IPS-NIHi7 (cell line): Measurements from ENCODE around the gene RPS14.
"Not testable (repeated sequence)": the region's sequence is repeated elsewhere in the genome, so short reads cannot be mapped to it uniquely, and the experiment has no call there.

ENCODE experiments used
- DNase-seq: peaks from one replicate; pipeline ENCODE4 v3.0.0; 2012; ENCODE audit warnings: mixed read lengths; ENCODE audit errors: extremely low spot score

Gene RPS14

GRCh38 chr5:150444770-150445169 is 4.8 kb downstream of the RPS14 start:
- DNase-seq = no peak

DNA sequence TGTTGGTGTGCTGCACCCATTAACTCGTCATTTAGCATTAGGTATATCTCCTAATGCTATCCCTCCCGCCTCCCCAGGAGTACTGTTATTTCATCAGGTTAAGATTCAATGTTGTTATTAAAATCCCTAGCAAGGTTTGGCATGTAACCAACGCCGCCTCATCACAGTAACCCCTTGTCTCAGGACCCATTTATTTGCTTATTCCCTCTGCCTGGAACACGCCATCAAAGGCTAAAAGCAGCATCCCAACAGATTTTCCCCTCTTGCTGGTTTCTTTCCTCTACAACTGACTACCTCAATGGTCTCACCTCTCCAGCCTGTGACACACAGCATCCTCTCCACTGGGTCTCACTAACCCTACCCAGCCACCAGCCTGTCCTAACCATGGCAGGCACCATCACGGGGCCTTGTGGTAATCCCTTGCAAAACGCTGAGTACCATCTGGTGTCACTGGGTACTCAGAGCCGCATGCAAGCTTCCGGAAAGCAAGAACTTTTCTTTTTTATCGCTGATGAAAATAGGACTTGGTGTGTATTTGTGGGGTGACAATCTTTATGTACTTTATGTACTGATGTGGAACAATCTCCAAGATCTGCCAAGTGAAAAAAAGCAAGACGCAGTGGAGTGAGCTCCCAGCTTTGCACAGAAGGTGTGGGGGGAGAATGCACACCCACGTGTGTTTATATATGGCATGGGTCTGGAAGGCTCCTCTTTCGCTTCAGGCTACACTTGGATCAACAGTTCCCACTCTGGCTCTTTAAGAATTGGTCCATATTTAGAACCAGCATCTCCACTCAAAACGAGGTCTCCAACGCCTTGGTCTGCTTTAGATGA is 6.1 kb downstream of the RPS14 start:
- DNase-seq = no peak

- DNase-seq = no peak
Measured at GRCh38 chr5:150442699-150443080, 6.8 kb downstream of the RPS14 start.

DNA sequence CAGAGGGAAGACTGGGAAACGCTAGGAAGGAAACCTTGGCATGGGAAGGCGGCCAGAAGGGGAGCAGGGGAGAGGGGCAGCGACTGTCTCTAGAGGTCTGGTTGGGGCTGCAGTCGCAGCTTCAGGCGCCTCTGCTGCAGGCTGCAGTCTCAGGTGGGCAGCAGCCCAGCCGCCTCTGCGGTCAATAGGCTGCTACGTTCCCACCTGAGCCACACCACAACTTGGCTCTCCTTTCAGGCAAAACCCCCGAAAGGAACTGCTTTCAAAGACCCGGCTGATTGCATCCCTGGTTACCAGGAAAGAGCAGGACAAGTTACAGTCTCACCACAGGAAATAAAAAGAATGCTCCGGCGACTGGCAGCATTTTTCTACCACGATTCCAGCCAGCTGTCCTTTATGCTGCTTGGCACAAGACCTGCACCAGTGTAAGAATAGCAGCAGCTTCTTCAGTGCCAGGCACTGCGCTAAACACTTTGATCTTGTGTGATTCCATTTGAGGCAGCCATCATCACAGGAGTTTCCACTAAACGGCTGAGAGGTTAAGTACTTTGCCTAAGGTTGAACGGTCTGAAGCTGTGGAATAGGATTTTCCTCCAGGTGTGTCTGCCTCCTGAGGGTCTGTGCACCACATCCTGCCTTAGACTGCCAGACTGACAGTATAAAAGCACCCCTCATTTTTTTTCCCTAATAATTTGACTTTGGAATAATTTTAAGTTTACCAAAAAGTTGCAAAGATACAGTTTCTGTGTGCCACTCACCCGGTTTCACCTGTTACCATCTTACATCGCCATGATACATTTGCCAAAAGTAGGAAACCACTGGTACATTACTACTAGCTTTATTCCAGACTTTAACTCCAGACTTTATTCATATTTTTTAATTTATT is 7.5 kb downstream of the RPS14 start:
- no peak for DNase-seq

- DNase-seq = no peak
Measured at GRCh38 chr5:150440948-150441812, 8.4 kb downstream of the RPS14 start.

GRCh38 chr5:150438873-150439546 is 10.5 kb downstream of the RPS14 start:
- DNase-seq = peak; percentile 79

- peak; percentile 94 for DNase-seq
Measured at GRCh38 chr5:150436141-150436680, 13.3 kb downstream of the RPS14 start.

DNA sequence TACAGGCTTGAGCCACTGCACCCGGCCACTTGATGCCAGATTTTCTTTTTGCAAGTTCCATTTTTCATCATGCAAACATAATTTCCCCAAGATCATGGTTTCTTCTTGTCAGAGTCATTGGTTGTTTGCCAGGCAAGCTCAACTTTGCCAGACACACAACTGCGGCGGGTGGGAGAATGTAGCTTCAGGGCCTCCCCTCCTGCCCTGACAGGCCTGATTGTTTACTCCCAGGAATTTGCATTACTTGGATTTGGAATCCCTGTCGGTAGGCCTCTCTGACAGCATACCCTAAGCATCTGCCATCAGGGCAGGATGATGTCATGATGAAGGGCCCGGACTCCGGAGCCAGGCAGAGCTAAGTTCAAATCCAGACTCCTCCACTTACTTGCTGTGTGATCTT is 15.1 kb downstream of the RPS14 start:
- DNase-seq = peak; percentile 49

- no peak for DNase-seq
Measured at GRCh38 chr5:150431574-150431973, 18.0 kb downstream of the RPS14 start.

GRCh38 chr5:150431048-150431447 is 18.5 kb downstream of the RPS14 start:
- DNase-seq = no peak

DNA sequence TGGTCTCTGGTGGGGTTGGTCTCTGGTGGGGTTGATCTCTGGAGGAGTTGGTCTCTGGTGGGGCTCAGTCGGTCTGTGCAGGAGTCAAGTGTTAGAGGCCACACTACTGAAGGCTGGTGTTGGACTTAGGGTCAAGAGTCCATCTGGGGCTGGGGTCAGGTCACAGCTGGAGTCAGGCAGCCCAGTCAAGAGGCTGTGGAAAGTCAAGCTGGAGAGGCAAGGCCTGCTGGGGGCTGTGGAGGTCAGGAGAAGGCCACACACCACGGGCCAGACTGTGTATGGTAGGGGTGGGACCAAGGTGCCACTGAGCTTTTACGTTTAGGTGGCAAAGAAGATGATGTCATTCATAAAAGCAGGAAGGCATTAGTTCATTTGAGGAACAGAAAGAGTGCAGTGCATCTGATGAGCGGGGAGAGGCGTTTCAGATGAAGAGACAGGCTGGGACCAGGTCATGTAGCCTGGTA is 20.1 kb downstream of the RPS14 start:
- DNase-seq = no peak

DNA sequence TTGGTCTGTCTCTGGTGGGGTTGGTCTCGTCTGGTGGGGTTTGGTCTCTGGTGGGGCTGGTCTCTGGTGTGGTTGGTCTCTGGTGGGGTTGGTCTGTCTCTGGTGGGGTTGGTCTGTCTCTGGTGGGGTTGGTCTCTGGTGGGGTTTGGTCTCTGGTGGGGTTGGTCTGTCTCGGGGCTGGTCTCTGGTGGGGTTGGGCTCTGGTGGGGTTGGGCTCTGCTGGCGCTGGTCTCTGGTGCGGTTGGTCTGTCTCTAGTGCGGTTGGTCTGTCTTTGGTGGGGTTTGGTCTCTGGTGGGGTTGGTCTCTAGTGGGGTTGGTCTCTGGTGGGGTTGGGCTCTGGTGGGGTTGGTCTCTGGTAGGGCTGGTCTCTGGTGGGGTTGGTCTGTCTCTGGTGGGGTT is 20.6 kb downstream of the RPS14 start:
- DNase-seq = no peak

GRCh38 chr5:150428106-150428876 is 21.2 kb downstream of the RPS14 start:
- DNase-seq = no peak

GRCh38 chr5:150426165-150426564 is 23.4 kb downstream of the RPS14 start:
- not testable (repeated sequence) for DNase-seq

DNA sequence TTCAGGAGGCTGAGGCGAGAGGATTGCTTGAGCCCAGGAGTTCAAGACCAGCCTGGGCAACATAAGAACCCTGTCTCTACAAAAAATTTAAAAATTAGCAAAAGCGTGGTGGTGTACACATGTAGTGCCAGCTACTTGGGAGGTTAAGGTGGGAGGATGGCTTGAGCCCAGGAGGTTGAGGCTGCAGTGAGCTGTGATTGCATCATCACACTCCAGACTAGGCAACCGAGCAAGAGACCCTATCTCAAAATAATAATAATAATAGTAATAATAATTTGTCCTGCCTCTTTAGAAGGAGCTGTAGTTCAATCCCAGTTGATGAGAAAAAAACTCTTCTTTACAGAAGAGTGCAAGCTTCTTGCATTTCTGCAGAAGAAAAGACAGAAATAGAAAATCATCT is 26.8 kb downstream of the RPS14 start:
- DNase-seq = no peak

DNA sequence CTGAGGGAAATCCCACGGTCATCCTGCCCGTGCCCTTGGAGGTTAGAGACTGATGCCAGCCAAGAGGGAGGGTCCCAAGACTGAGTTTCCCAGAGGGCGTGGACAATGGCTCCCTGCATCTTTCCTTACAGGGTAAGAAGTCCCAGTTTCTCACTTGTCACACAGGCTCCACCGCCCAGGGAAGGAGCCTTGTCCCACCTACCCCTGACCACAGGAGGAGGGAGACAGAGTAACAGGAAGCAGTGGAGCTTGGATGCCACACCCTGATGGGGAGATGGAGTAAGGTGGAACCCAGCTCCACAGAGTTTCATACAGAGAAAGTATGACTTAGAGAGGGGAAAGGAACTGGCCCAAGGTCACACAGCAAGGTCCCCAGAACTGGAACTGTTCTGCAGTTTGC is 27.5 kb downstream of the RPS14 start:
- DNase-seq = no peak

- DNase-seq = no peak
Measured at GRCh38 chr5:150419630-150420270, 29.8 kb downstream of the RPS14 start.

DNA sequence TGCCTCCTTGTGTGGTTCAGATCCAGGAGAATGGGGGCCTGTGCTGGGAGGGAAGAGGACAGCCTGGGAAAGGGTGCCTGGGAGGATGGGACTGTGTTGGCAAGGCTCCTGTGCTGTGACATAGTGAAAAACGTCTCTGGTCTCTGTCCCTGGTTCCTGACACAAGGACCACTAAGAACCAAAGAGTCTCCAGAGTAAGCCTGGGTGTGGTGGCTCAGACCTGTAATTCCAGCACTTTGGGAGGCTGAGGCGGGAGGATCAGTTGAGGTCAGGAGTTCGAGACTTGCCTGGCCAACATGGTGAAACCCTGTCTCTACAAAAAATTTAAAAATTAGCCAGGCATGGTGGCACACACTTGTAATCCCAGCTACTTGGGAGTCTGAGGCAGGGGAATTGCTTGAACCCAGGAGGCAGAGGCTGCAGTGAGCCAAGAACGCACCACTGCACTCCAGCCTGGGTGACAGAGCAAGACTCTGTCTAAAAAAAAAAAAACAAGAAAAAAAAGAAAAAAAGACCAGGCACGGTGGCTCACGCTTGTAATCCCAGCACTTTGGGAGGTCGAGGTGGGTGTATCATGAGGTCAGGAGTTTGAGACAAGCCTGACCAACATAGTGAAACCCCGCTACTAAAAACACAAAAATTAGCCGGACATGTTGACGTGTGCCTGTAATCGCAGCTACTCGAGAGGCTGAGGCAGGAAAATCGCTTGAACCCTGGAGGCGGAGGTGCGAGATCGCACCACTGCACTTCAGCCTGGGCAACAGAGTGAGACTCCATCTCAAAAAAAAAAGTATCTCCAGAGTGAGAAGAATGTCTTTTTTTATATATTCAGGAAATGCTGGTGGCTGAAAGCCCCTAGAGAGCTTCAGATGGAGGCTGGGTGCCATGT is 35.4 kb downstream of the RPS14 start:
- not testable (repeated sequence) for DNase-seq
